Measurements from ENCODE around the gene USP17L5.
A peak's percentile ranks its signal among the peaks of the same experiment; 100 is the strongest.
"Not testable (repeated sequence)": the region's sequence is repeated elsewhere in the genome, so short reads cannot be mapped to it uniquely, and the experiment has no call there.

The USP17L5 gene, protein sequence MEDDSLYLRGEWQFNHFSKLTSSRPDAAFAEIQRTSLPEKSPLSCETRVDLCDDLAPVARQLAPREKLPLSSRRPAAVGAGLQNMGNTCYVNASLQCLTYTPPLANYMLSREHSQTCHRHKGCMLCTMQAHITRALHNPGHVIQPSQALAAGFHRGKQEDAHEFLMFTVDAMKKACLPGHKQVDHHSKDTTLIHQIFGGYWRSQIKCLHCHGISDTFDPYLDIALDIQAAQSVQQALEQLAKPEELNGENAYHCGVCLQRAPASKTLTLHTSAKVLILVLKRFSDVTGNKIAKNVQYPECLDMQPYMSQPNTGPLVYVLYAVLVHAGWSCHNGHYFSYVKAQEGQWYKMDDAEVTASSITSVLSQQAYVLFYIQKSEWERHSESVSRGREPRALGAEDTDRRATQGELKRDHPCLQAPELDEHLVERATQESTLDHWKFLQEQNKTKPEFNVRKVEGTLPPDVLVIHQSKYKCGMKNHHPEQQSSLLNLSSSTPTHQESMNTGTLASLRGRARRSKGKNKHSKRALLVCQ

DNA sequence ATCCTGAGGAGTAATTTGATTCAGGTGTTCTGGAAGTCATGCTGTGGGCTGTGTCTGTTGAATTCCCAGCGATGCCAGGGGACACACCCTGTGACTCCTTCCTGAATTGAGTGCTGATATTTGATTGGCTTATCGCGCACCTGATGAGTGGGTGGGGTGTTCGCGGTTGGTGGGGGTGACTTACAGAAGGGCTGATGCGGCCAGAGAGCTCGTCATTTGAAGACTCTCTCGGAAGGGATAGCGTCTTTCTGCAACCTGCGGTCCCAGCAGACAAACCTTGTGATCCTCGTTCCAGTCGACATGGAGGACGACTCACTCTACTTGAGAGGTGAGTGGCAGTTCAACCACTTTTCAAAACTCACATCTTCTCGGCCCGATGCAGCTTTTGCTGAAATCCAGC lies at the start of gene USP17L5:
USP17L5 (plus strand) TSS at position 301 of the 400 bp plus-strand sequence; CDS start at position 301, 0 bp downstream.
- H3K27me3 Mint-ChIP-seq; H3K36me3 Mint-ChIP-seq (ENCODE audit: low read depth); intact Hi-C loops (cut with micrococcal nuclease); H3K9me3 Mint-ChIP-seq; H3K4me3 Mint-ChIP-seq; H3K27ac Mint-ChIP-seq; H3K4me1 Mint-ChIP-seq (ENCODE audit: low read depth): not testable (repeated sequence)

DNA sequence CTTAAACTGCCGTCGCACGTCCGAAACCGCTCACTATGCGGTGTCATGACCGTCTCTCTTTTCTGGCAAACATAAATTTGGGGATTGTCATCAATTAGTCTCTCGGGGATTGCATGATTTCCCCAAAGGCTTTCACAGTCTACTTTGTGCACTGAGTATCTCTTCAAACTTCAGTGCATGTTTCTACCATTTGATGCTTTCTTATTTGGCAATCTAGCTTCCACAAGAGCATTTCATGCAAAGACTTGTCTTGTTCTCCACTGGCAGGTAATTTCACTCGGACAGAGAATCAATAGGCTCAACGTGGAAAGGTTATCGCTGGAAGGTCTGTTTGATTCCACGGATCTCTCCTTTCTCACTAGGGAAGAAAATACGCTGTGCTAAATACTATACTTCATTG lies 15.0 kb upstream of the USP17L5 start:
- H3K27ac Mint-ChIP-seq; H3K4me1 Mint-ChIP-seq (ENCODE audit: low read depth); H3K9me3 Mint-ChIP-seq; H3K4me3 Mint-ChIP-seq; H3K27me3 Mint-ChIP-seq; H3K36me3 Mint-ChIP-seq (ENCODE audit: low read depth); intact Hi-C loops (cut with micrococcal nuclease): not testable (repeated sequence)

DNA sequence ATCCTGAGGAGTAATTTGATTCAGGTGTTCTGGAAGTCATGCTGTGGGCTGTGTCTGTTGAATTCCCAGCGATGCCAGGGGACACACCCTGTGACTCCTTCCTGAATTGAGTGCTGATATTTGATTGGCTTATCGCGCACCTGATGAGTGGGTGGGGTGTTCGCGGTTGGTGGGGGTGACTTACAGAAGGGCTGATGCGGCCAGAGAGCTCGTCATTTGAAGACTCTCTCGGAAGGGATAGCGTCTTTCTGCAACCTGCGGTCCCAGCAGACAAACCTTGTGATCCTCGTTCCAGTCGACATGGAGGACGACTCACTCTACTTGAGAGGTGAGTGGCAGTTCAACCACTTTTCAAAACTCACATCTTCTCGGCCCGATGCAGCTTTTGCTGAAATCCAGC lies 14.3 kb upstream of the USP17L5 start, which contains the start of gene USP17L24:
USP17L24 (plus strand) TSS at position 301 of the 400 bp plus-strand sequence; CDS start at position 301, 0 bp downstream.
- intact Hi-C loops (cut with micrococcal nuclease); H3K4me3 Mint-ChIP-seq; H3K4me1 Mint-ChIP-seq (ENCODE audit: low read depth); H3K27me3 Mint-ChIP-seq; H3K9me3 Mint-ChIP-seq; H3K27ac Mint-ChIP-seq; H3K36me3 Mint-ChIP-seq (ENCODE audit: low read depth): not testable (repeated sequence)

DNA sequence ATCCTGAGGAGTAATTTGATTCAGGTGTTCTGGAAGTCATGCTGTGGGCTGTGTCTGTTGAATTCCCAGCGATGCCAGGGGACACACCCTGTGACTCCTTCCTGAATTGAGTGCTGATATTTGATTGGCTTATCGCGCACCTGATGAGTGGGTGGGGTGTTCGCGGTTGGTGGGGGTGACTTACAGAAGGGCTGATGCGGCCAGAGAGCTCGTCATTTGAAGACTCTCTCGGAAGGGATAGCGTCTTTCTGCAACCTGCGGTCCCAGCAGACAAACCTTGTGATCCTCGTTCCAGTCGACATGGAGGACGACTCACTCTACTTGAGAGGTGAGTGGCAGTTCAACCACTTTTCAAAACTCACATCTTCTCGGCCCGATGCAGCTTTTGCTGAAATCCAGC lies 9.6 kb upstream of the USP17L5 start, which contains the start of gene USP17L25:
USP17L25 (plus strand) TSS at position 301 of the 400 bp plus-strand sequence; CDS start at position 301, 0 bp downstream.
- H3K27ac Mint-ChIP-seq; H3K27me3 Mint-ChIP-seq; H3K4me3 Mint-ChIP-seq; H3K4me1 Mint-ChIP-seq (ENCODE audit: low read depth); H3K36me3 Mint-ChIP-seq (ENCODE audit: low read depth); H3K9me3 Mint-ChIP-seq; intact Hi-C loops (cut with micrococcal nuclease): not testable (repeated sequence)

DNA sequence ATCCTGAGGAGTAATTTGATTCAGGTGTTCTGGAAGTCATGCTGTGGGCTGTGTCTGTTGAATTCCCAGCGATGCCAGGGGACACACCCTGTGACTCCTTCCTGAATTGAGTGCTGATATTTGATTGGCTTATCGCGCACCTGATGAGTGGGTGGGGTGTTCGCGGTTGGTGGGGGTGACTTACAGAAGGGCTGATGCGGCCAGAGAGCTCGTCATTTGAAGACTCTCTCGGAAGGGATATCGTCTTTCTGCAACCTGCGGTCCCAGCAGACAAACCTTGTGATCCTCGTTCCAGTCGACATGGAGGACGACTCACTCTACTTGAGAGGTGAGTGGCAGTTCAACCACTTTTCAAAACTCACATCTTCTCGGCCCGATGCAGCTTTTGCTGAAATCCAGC lies 4.8 kb upstream of the USP17L5 start, which contains the start of gene USP17L26:
USP17L26 (plus strand) TSS at position 301 of the 400 bp plus-strand sequence; CDS start at position 301, 0 bp downstream.
- not testable (repeated sequence) for H3K4me3 Mint-ChIP-seq

DNA sequence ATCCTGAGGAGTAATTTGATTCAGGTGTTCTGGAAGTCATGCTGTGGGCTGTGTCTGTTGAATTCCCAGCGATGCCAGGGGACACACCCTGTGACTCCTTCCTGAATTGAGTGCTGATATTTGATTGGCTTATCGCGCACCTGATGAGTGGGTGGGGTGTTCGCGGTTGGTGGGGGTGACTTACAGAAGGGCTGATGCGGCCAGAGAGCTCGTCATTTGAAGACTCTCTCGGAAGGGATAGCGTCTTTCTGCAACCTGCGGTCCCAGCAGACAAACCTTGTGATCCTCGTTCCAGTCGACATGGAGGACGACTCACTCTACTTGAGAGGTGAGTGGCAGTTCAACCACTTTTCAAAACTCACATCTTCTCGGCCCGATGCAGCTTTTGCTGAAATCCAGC lies 4.6 kb downstream of the USP17L5 start, which contains the start of gene USP17L27:
USP17L27 (plus strand) TSS at position 301 of the 400 bp plus-strand sequence; CDS start at position 301, 0 bp downstream.
- H3K36me3 Mint-ChIP-seq (ENCODE audit: low read depth); H3K4me3 Mint-ChIP-seq; H3K4me1 Mint-ChIP-seq (ENCODE audit: low read depth); H3K27ac Mint-ChIP-seq; H3K27me3 Mint-ChIP-seq; intact Hi-C loops (cut with micrococcal nuclease); H3K9me3 Mint-ChIP-seq: not testable (repeated sequence)

More for the DNA sequence above, 4.8 kb upstream of the USP17L5 start, which contains the start of gene USP17L26:
- H3K4me1 Mint-ChIP-seq (ENCODE audit: low read depth); H3K9me3 Mint-ChIP-seq; H3K27me3 Mint-ChIP-seq; H3K36me3 Mint-ChIP-seq (ENCODE audit: low read depth); H3K27ac Mint-ChIP-seq; intact Hi-C loops (cut with micrococcal nuclease): not testable (repeated sequence)

DNA sequence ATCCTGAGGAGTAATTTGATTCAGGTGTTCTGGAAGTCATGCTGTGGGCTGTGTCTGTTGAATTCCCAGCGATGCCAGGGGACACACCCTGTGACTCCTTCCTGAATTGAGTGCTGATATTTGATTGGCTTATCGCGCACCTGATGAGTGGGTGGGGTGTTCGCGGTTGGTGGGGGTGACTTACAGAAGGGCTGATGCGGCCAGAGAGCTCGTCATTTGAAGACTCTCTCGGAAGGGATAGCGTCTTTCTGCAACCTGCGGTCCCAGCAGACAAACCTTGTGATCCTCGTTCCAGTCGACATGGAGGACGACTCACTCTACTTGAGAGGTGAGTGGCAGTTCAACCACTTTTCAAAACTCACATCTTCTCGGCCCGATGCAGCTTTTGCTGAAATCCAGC lies 9.4 kb downstream of the USP17L5 start, which contains the start of gene USP17L28:
USP17L28 (plus strand) TSS at position 301 of the 400 bp plus-strand sequence; CDS start at position 301, 0 bp downstream.
- H3K9me3 Mint-ChIP-seq; H3K4me3 Mint-ChIP-seq; H3K36me3 Mint-ChIP-seq (ENCODE audit: low read depth); H3K27ac Mint-ChIP-seq; H3K4me1 Mint-ChIP-seq (ENCODE audit: low read depth); H3K27me3 Mint-ChIP-seq; intact Hi-C loops (cut with micrococcal nuclease): not testable (repeated sequence)

DNA sequence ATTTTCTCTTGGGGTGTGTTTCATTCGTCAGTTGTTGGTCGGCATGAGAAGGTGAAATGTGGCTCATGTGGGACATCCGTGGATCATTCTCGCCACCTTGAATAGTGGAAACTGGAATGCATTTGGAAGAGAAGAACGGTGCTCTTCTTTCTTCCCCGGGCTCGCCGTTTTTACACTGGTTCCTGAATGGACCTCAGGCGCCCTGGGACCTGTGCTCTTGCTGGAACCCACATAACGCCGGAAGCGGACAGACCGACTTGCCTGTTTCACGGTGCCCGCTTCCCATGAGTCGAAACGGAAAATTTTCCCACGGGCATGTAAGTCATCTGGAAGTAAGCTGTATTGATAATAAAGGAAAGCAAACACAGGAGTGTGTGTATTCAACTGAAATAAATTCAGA lies 11.7 kb downstream of the USP17L5 start:
- H3K27me3 Mint-ChIP-seq; H3K9me3 Mint-ChIP-seq; intact Hi-C loops (cut with micrococcal nuclease); H3K4me3 Mint-ChIP-seq; H3K4me1 Mint-ChIP-seq (ENCODE audit: low read depth); H3K27ac Mint-ChIP-seq; H3K36me3 Mint-ChIP-seq (ENCODE audit: low read depth): not testable (repeated sequence)

DNA sequence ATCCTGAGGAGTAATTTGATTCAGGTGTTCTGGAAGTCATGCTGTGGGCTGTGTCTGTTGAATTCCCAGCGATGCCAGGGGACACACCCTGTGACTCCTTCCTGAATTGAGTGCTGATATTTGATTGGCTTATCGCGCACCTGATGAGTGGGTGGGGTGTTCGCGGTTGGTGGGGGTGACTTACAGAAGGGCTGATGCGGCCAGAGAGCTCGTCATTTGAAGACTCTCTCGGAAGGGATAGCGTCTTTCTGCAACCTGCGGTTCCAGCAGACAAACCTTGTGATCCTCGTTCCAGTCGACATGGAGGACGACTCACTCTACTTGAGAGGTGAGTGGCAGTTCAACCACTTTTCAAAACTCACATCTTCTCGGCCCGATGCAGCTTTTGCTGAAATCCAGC lies 14.1 kb downstream of the USP17L5 start, which contains the start of gene USP17L29:
USP17L29 (plus strand) TSS at position 301 of the 400 bp plus-strand sequence; CDS start at position 301, 0 bp downstream.
- H3K36me3 Mint-ChIP-seq (ENCODE audit: low read depth); H3K4me3 Mint-ChIP-seq; H3K4me1 Mint-ChIP-seq (ENCODE audit: low read depth); intact Hi-C loops (cut with micrococcal nuclease); H3K27me3 Mint-ChIP-seq; H3K9me3 Mint-ChIP-seq; H3K27ac Mint-ChIP-seq: not testable (repeated sequence)

DNA sequence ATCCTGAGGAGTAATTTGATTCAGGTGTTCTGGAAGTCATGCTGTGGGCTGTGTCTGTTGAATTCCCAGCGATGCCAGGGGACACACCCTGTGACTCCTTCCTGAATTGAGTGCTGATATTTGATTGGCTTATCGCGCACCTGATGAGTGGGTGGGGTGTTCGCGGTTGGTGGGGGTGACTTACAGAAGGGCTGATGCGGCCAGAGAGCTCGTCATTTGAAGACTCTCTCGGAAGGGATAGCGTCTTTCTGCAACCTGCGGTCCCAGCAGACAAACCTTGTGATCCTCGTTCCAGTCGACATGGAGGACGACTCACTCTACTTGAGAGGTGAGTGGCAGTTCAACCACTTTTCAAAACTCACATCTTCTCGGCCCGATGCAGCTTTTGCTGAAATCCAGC lies 23.6 kb downstream of the USP17L5 start, which contains the start of gene USP17L30:
USP17L30 (plus strand) TSS at position 301 of the 400 bp plus-strand sequence; CDS start at position 301, 0 bp downstream.
- H3K4me3 Mint-ChIP-seq; H3K27me3 Mint-ChIP-seq; H3K36me3 Mint-ChIP-seq (ENCODE audit: low read depth); H3K27ac Mint-ChIP-seq; H3K4me1 Mint-ChIP-seq (ENCODE audit: low read depth); H3K9me3 Mint-ChIP-seq; intact Hi-C loops (cut with micrococcal nuclease): not testable (repeated sequence)

DNA sequence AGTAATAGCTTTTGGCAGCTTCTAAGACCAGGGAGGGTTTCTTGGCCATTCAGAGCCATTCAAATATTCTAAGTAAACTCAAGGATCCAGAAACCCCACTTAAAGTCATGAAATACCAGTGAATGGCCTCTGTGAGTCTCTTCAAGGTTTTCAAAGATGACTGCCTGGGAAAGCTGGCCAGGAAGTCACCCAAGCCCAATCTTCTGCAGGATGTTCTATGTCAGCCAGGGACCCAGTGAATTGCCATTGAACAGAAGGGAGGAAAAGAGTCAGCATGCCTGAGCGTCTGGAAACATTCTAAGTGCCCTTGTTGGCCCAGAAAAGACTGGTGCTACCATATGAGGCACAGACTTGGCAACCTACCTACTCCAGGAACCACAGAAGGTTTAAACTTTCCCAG lies 40.7 kb downstream of the USP17L5 start:
- H3K4me1 Mint-ChIP-seq (ENCODE audit: low read depth); H3K27ac Mint-ChIP-seq; H3K27me3 Mint-ChIP-seq; H3K36me3 Mint-ChIP-seq (ENCODE audit: low read depth); H3K4me3 Mint-ChIP-seq; intact Hi-C loops (cut with micrococcal nuclease); H3K9me3 Mint-ChIP-seq: not testable (repeated sequence)

DNA sequence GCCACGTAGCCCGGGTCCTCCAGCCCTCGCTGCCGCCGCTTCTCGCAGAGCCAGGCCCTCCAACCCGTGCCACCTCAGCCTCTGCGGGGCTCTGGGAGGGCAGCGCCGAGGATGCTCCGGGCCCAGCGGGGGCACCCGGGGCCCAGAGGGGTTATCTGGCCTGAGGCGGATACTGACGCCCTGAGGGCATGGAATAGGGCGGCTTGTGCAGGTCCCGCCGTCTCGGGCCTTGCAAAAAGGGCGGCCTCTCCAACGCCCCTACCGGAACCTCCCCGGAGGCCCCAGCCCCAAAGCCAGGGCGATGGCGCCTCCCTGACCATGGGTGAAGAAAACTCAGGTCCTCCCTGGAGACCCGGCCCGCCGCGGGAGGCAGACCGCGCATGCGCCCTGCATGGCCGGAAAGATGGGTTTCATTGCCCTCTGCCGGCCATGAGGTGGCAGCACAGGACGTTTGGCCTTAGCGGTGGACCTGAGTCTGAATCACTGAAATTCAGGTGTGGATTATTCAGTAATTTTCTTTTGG lies 41.9 kb downstream of the USP17L5 start:
- H3K36me3 Mint-ChIP-seq (ENCODE audit: low read depth); H3K27ac Mint-ChIP-seq; H3K27me3 Mint-ChIP-seq; intact Hi-C loops (cut with micrococcal nuclease); H3K4me1 Mint-ChIP-seq (ENCODE audit: low read depth); H3K9me3 Mint-ChIP-seq: not testable (repeated sequence)
- peak overlapping the region; percentile 64 for H3K4me3 Mint-ChIP-seq

DNA sequence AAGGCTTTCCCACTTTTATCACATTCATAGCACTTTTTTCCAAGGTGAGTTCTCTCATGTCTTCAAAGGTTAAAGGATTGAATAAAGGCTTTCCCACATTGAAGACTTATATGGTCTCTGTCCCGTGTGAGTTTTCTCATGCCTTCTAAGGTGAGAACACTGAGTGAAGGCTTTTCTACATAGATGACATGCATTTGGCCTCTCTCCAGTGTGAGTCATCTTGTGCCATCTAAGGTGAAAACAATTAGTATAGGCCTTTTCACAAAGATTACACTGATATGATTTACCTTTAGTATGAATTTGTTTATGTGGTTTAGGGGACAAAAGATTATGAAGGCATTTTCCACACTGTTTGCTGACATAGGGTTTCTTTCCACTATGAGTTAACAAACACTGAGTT lies 44.9 kb downstream of the USP17L5 start:
- H3K27ac Mint-ChIP-seq, result no peak overlapping the region
- no peaks in the 10 kb centered on the region for H3K9me3 Mint-ChIP-seq
- intact Hi-C loops (cut with micrococcal nuclease), result no loop called here
- H3K27me3 Mint-ChIP-seq, result no peaks in the 10 kb centered on the region
- H3K4me1 Mint-ChIP-seq (ENCODE audit: low read depth), result no peaks in the 10 kb centered on the region
- H3K36me3 Mint-ChIP-seq (ENCODE audit: low read depth), result no peaks in the 10 kb centered on the region
- H3K4me3 Mint-ChIP-seq, result no peak overlapping the region

DNA sequence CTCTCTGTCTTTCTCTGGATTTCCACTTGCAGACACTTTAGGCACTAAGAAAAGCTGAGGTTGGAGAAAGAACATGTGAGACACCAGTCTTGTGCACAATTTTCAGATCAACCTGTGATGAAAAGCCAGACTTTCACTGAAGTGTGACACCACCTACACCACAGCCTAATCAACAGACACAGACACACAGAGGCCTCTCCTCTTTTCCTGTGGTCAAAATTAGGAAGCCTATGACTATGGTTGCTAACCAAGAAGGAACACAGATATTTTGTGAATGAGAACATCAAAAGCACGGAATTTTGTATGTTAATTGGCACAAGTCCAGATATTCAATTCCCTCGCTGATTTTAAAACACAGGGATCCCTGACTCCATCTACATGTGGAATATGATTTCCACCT lies 49.8 kb downstream of the USP17L5 start:
- H3K9me3 Mint-ChIP-seq, result not testable (repeated sequence)

More for the DNA sequence above, 49.8 kb downstream of the USP17L5 start:
- H3K4me3 Mint-ChIP-seq; H3K36me3 Mint-ChIP-seq (ENCODE audit: low read depth); intact Hi-C loops (cut with micrococcal nuclease); H3K27me3 Mint-ChIP-seq; H3K4me1 Mint-ChIP-seq (ENCODE audit: low read depth); H3K27ac Mint-ChIP-seq: not testable (repeated sequence)
